Bronchial epithelial cell (primary cell): Measurements from ENCODE around the gene PTPN4. TPM values are rescaled to one million over a fixed set of nuclear protein-coding genes. Genes with fewer than 3 reads are reported as not detected.
"Not testable (repeated sequence)": the region's sequence is repeated elsewhere in the genome, so short reads cannot be mapped to it uniquely, and the experiment has no call there.

ENCODE experiments used
- DNase-seq: peaks from one replicate; pipeline ENCODE4 v3.0.0-alpha.2; 2010; ENCODE audit warnings: low read depth
- FAIRE-seq: peaks from 2 replicates; lab custom pipeline; 2011; peaks lifted over from hg19 to GRCh38; lab: Jason Lieb, UNC
- H3K27me3 ChIP-seq: 2 replicates; pipeline ENCODE4 v1.5.1; 2011; ENCODE audit warnings: low read length; ENCODE audit not compliant: control insufficient read depth, insufficient read depth
- H3K36me3 ChIP-seq: 2 replicates; pipeline ENCODE4 v1.5.1; 2011; ENCODE audit warnings: low read length; ENCODE audit not compliant: control insufficient read depth, insufficient read depth
- H3K4me3 ChIP-seq: 2 replicates; pipeline ENCODE4 v1.5.1; 2011; ENCODE audit warnings: mild to moderate bottlenecking, low read depth, low read length, control low read depth
- total RNA-seq: library from RNA; depleted of rRNA; stranded (reverse); fragments of >200 nt; gene quantifications from 2 replicates; pipeline ENCODE4 v1.2.1, GENCODE V29; 2014
- TF ChIP-seq, protein P1 (sequence below): IDR thresholded peaks from 2 replicates; pipeline ENCODE4 v1.5.1; 2011; ENCODE audit warnings: mild to moderate bottlenecking, moderate library complexity, low read length, control low read depth, inconsistent platforms; ENCODE audit not compliant: insufficient read depth, severe bottlenecking

PTPN4 gene
- total RNA-seq, 1 donor from 2014 or later = 20.5 TPM

DNA sequence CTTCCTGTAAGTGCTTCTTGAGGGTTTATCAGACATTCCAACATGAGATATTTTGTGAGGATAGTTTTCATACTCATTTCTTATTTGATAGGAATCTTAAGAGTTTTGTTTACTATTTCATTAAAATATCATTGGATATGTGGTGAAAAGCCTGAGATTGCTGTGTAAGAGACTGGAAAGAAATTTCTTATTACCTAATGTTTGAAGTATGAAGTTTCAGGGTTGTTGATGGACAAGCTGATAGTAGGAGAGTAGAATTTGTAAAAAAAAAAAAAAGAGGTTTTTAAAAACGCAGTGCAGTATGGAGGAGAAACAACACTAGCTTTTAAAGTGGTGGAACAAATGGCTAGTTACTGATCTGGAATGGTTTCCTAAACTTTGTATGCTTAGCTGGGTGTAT, 260.8 kb downstream of the PTPN4 start:
- Histone ChIP-seq H3K36me3 (peaks cover 1% of the 10 kb centered on the region), H3K4me3 (no peak overlapping the region), H3K27me3 (no peaks in the 10 kb centered on the region)
- TF ChIP-seq, protein P1, sequence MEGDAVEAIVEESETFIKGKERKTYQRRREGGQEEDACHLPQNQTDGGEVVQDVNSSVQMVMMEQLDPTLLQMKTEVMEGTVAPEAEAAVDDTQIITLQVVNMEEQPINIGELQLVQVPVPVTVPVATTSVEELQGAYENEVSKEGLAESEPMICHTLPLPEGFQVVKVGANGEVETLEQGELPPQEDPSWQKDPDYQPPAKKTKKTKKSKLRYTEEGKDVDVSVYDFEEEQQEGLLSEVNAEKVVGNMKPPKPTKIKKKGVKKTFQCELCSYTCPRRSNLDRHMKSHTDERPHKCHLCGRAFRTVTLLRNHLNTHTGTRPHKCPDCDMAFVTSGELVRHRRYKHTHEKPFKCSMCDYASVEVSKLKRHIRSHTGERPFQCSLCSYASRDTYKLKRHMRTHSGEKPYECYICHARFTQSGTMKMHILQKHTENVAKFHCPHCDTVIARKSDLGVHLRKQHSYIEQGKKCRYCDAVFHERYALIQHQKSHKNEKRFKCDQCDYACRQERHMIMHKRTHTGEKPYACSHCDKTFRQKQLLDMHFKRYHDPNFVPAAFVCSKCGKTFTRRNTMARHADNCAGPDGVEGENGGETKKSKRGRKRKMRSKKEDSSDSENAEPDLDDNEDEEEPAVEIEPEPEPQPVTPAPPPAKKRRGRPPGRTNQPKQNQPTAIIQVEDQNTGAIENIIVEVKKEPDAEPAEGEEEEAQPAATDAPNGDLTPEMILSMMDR = no peak
- DNase-seq = no peak
- FAIRE-seq = no peak

DNA sequence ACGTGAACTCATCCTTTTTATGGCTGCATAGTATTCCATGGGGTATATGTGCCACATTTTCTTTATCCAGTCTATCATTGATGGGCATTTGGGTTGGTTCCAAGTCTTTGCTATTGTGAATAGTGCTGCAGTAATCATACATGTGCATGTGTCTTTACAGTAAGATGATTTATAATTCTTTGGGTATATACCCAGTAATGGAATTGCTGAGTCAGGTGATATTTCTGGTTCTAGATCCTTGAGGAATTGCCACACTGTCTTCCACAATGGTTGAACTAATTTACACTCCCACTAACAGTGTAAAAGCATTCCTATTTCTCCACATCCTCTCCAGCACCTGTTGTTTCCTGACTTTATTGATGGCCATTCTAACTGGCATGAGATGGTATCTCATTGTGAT, 262.8 kb downstream of the PTPN4 start:
- H3K4me3 ChIP-seq, H3K27me3 ChIP-seq, H3K36me3 ChIP-seq, FAIRE-seq, DNase-seq: not testable (repeated sequence)

DNA sequence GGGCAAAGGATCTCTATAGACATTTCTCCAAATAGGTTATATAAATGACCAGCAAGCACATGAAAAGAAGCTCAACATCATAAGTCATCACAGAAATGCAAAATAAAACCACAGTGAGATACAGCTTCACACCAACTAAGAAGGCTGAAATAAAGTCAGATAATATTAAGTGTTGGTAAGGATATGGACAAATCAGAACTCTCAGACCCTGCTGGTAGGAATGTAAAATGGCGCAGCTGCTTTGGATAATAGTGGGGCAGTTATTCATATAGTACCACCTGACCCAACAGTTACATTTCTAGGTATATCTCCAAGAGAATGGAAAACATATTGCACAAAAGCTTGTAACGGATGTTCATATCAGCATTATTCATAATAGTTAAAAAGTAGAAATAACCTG, 267.2 kb downstream of the PTPN4 start:
- Histone ChIP-seq H3K36me3 (no peaks in the 10 kb centered on the region), H3K4me3 (no peak overlapping the region), H3K27me3 (no peaks in the 10 kb centered on the region)
- FAIRE-seq (no peak), DNase-seq (no peak)
- TF ChIP-seq, protein P1 = peak; percentile 1

DNA sequence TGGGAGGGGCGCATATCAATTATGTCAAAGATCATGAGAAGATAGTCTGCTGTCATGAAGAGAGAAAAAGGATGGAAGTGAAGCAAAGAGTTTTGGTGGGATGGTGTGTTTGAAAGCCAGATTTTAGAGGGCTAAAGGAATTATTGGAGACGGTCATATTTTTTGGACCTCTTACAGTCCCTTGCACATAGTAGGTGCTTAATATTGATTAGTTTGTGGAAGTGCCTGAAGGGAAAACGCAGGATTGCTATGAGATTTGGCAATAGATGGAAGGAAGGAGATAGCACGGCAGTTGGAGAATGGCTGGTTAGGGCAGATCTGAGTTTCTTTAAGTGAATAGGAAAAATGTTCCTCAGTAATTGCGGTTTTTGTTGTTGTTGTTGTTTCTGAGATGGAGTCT, 269.1 kb downstream of the PTPN4 start:
- DNase-seq (no peak), FAIRE-seq (no peak)
- no peak overlapping the region for H3K4me3 ChIP-seq
- no peaks in the 10 kb centered on the region for H3K36me3 ChIP-seq
- H3K27me3 ChIP-seq = no peaks in the 10 kb centered on the region
- TF ChIP-seq, protein P1 = no peak

DNA sequence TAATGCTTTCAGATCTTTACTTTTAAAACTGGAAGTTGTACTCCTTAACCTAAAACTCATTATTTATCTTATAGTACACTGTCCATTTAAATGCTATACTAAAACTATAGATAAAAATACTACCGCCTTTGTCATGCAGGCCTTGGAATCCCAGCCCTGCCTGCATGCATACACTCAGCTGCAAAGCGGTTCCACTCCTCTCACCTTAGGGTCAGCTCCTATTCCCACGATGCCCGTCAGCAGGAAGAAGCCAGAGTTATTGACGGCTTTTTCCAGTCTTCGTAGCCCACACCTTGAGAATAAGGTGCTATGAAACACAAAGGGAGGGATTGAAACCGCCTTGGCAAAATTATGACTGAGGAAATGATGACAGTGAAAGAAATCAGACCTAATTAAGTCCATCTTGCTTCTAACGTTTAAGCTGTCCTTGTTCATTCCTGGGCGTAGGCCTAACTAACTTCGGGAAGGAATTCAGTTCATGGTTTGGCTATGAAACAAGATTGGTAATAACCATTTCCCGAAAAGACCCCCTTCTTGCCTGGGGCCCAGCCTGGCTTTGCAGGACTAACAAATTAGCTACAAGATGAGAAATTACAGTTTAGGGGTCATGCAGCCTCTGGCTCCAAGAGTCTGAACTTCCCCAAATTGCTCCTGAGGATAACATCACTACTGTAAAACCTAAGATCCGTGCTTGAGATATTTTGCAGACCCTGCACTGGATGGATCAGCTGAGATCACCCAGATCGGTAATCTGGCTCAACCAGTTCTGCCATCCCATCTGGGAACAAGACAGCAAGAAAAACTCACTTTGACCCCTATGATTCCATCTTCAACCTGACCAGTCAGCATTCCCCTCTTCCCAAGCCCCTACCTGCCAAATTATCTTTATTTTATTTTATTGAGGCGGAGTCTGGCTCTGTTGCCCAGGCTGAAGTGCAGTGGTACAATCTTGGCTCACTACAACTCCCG, 270.2 kb downstream of the PTPN4 start:
- no peak overlapping the region for H3K4me3 ChIP-seq
- FAIRE-seq (peak; percentile 93), DNase-seq (no peak)
- H3K27me3 ChIP-seq = no peaks in the 10 kb centered on the region
- TF ChIP-seq, protein P1 = no peak
- no peaks in the 10 kb centered on the region for H3K36me3 ChIP-seq

DNA sequence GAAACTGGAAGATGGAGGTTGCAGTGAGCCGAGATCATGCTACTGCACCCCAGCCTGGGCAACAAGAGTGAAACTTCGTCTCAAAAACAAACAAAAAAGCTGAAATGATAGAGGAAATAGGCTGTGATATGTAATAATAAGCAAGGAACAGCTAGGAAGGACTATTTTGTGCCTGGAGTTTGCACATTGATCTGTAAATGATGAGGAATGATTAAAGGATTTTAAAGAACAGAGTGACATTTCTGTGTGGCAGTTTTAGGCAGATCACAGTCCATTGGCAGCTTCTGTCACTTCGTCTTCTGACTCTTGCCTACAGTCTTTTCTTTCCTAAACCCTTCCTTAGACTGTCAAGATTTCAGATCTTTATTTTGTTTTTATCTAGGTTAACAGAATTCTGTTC, 272.6 kb downstream of the PTPN4 start:
- TF ChIP-seq, protein P1 = no peak
- Histone ChIP-seq H3K36me3 (no peaks in the 10 kb centered on the region), H3K4me3 (no peak overlapping the region), H3K27me3 (no peaks in the 10 kb centered on the region)
- FAIRE-seq = no peak
- no peak for DNase-seq

Other genes with a start within 250 kb of the PTPN4 start
- gene SCTR, start 235.4 kb upstream of the PTPN4 start, total RNA-seq = not detected in 2 replicates
- 0.26 TPM in 1 of 2 replicates, not detected in the other for gene CFAP221, start 215.5 kb upstream of the PTPN4 start, total RNA-seq
- gene TMEM177, start 80.7 kb upstream of the PTPN4 start, total RNA-seq = 6.6 and 9.6 TPM in 2 replicates